ENCODE results near the gene SPTA1. TPM values are rescaled to one million over a fixed set of nuclear protein-coding genes. Genes with fewer than 3 reads are reported as not detected.

Gene SPTA1
- total and polyA plus RNA-seq, 2 of the 8 experiments (the other 6 are each of a cell fraction or from before 2014, with no cell fraction given): not detected

DNA sequence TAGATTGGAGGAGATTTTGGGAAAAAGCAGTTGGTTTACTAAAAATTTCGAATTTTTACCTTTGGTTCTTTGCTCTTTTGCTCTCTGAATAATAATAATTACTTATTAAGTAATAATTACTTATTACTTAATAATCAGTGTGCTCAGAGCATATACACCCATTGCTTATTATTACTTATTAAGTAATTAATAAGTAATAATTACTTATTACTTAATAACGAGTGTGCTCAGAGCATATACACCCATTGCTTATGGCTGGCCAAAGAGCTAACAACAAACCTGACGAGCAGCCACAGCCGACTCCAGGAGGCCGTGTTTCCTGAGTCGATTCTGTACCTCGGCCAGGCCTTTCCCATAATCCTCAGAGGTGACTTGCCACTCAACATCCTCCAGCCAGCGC, 20.5 kb downstream of the SPTA1 start (continued):
- no peak for TF ChIP-seq SRF (IDR thresholded peaks at IDR 0.05; ENCODE audit: low read depth, low read length)
- no peak for TF ChIP-seq MAFK (IDR thresholded peaks at IDR 0.05; ENCODE audit: low read depth, low read length)
- TF ChIP-seq CBX5 (IDR thresholded peaks at IDR 0.05; ENCODE audit: low read depth, low read length): no peak
